Measurements from ENCODE around the gene PDSS2.
"Not testable (repeated sequence)": the region's sequence is repeated elsewhere in the genome, so short reads cannot be mapped to it uniquely, and the experiment has no call there.

PDSS2 gene

DNA sequence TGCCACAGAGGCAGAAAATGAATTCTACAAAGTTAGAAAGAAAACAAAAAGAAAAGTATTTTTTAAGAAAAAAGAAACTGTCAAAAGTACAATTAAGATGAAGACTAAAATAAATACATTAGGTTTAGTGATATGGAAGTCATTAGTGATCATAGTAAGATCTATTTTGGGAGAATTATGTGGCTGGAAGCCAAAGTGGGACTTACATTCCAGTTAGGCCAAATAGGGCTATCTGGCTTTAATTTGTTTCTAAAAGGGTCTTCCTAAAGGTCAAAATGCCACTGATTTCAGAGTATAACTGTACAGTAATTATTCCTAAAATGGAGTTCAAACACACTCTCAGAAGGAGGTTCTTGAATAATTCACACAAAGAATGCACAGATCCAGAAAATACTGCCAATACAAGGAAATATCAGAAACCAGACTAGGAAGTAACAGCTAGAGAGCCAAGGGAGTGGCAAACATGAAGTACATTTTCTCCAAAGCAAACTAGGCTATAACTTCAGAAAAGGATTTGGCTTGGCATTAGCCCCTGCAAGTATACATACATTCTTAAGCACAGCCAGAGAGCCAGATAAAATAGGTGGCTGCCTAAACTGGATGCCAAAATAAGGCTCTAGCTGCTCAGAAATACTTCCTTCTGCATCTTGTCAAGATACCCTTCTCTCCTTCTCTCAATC, 45.3 kb downstream of the PDSS2 start:
- no peak for DNase-seq

GRCh38 chr6:107411161-107411560, 48.2 kb downstream of the PDSS2 start:
- no peak for DNase-seq

- DNase-seq = no peak
These were observed 49.4 kb downstream of the PDSS2 start for GRCh38 chr6:107409942-107410341.

- DNase-seq = no peak
These were observed 50.6 kb downstream of the PDSS2 start for GRCh38 chr6:107408714-107409113.

DNA sequence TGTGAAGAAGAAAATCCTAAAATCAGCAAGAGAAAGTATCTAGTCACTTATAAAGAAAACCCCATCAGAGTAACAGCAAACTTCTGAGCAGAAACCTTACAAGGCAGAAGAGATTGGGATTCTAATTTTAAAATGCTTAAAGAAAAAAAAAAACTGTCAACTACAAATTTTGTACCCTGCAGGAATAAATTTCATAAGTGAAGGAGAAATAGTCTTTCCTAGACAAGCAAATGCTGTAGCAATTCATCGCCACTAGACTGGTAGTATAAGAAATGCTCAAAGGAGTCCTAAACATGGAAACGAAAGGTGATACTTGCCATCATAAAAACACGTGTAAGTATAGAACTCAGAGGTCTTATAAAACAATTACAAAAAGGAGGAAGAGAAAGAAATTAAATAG, 54.4 kb downstream of the PDSS2 start:
- DNase-seq = no peak

GRCh38 chr6:107402533-107402932, 56.8 kb downstream of the PDSS2 start:
- DNase-seq = no peak

DNA sequence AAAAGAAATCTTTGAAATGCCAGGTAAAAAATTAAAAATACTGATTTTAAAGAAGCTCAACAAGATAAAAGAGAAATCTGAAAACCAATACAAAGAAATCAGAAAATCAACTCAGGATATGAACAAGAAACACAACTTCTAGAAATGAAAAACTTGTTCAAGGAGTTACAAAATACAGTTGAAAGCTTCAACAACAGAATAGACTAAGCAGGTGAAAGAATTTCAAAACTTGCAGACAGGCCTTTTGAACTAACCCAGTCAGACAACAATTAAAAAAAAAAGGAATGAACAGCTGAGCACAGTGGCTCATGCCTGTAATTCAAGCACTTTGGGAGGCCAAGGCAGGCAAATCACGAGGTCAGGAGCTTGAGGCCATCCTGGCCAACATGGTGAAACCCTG, 57.8 kb downstream of the PDSS2 start:
- DNase-seq = no peak

DNA sequence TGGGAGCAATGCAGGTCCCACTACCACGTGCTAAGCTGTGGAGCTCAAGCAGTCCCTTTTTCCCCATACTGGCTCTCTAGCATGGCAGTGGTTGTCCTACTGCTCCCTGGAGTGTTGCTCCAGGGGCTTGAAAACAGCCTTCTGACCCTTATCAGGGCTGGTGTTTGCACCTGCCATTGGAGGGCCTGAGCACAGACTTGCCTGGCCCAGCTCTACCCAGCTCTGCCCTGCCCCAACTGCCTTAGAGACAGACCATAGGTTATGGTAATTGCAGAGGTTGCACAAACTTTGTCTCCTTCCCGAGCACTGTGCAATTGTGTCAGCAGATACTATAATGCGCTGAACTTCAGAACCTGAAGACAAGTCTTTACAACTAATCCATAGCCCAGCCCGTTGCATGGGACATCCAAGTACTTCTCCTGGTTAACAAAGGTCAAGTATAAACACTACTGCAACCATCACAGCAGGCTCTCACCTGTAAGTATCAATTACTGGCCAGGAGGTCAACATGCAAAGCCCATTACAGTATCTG, 58.7 kb downstream of the PDSS2 start:
- DNase-seq = no peak

GRCh38 chr6:107399935-107400334, 59.4 kb downstream of the PDSS2 start:
- no peak for DNase-seq

DNA sequence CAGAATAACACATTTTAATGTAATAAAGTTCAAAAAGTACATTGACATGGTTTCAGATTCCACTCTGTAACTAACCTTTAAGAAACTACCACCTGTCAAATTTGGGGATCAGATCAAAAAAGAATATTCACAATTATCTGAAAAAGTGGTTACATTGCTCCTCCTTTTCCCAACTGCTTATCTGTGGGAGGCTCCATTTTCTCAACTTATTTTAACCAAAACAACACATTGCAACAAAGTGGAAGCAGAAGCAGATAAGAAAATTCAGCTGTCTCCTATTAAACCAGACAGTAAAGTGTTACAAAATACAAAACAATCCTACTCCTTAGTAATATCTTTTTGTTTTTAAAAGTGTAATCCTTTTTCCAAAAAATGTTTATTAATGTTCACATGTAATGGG, 61.4 kb downstream of the PDSS2 start:
- no peak for DNase-seq

GRCh38 chr6:107396211-107396610, 63.2 kb downstream of the PDSS2 start:
- no peak for DNase-seq

GRCh38 chr6:107392069-107392468, 67.3 kb downstream of the PDSS2 start:
- no peak for DNase-seq

DNA sequence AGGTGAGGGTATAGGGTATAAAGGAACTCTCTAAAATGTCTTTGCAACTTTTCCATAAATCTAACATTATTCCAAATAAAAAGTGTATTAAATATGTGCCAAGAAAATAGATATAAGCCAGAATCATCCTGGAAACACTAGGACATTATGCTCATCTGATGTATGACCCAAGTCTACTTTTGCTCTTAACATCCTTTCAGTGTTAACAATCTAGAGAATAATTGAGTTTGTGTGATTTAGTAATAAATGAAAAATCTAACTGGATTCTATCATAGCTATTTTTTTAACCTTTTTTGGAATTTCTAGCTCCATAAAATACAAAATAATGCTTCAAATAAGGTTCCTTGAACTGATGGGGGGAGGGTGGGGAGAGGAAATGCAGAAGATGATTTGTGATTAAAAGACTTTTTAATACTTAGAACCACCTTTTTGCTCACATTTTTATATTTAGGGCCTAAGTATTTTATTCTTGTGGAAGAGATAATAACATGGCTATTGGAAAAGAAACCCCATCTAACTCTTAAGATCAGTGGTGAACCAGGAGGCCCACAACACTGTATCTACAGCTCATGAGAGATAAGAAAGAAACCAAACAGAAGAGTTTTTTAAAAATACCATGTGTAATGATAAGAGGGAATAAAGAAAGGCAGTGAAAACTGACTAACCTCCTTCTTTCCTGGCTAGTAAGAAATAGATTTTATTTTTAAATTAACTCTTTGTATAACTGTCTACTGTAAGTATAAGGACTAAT, 68.5 kb downstream of the PDSS2 start:
- no peak for DNase-seq

GRCh38 chr6:107390056-107390455, 69.3 kb downstream of the PDSS2 start:
- DNase-seq = no peak

DNA sequence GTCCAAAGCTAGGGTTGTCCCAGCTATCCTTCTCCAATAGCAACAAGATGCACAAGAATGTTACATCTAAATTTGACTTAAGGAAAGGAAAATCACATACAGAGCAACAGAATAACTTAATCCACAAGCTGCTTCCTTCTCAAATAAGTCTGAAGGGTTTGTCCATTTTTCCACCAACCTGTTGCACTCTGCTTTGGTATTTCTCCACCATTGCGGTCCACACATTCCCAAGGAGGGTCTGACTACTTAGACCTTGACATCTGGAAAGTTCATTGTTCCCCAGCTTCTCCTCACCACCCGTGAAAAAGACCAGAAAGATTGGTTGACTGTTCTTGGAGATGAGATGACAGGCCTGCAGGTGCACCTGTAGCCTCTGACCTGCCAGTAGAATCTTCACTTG, 72.5 kb downstream of the PDSS2 start:
- no peak for DNase-seq

GRCh38 chr6:107386340-107386739, 73.0 kb downstream of the PDSS2 start:
- DNase-seq = no peak

GRCh38 chr6:107383705-107384104, 75.7 kb downstream of the PDSS2 start:
- no peak for DNase-seq

- DNase-seq = no peak
These were observed 85.1 kb downstream of the PDSS2 start for GRCh38 chr6:107374264-107374663.

DNA sequence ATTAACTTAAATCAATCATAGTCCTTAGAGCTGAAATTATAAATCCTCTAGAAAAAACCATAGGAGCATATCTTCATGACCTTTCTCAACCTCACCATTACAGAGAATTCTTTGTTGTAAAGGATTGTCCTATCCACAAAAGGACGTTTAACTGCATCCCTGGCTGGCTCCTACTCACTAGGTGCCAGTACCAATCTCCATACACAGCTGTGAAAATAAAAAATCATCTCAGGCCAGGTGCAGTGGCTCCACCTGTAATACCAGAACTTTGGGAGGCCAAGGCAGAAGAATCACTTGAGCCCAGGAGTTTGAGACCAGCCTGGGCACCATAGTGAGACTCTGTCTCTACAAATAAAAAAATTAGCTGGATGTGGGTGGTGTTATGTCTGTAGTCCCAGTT, 89.9 kb downstream of the PDSS2 start:
- no peak for DNase-seq

DNA sequence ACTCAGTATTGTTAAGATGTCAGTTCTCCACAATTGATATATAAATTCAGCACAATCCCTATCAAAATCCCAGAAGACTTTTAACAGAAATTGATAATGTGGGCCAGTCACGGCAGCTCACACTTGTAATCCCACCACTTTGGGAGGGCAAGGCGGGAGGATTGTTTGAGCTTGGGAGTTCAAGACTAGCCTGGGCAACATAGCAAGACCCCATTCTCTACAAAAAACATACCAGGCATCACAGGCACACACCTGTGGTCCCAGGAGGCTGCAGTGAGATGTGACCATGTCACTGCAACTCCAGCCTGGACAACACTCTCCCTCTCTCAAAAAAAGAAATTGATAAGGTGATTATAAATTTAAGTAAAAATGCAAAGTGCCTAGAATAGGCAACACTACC, 90.9 kb downstream of the PDSS2 start:
- no peak for DNase-seq

DNA sequence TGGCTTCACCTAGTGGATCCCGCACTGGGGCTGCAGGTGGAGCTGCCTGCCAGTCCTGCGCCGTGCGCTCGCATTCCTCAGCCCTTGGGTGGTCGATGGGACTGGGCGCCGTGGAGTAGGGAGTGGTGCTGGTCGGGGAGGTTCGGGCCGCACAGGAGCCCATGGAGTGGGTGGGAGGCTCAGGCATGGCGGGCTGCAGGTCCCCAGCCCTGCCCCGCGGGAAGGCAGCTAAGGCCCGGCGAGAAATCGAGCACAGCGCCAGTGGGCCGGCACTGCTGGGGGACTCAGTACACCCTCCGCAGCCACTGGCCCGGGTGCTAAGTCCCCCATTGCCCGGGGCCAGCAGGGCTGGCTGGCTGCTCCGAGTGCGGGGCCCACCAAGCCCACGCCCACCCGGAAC, 95.2 kb downstream of the PDSS2 start:
- DNase-seq = not testable (repeated sequence)

DNA sequence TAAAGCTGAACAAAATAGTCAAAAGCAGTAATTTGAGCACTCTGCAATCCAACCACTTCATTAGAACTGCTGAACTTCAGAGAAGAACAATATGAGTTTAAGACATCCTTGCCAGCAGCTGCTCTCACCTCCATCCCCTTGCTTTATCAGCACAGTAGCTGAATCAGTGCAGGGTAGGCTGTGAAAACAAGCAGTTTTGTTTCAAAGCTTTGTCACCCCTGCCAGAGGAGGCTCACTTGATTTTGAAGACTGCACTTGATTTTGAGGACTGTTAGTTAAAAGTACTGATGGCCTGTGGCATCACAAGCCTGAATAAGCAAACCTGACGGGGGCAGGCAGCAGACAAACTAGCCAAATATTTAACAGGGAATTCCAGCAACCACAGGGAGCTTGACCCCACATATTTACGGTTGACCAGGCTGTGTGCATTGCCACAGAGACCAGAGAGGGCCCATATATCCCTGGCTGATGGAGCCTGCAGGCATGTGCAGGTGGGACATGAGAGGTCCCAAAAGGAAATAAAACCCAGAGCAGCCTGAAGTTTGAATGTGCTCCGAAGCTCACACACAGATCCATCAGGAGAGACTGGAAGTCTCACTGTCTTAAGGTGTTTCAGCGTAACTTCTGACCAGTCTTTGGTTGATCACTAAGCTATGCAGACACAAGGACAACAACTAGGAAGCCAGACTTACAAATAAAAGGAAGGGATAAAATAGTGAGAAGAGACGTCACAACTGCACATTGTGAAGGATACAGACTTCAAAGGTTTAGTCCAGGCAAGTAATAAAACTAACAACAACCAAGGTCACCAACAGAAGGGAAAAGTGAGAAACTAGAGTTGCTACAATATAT, 97.4 kb downstream of the PDSS2 start:
- DNase-seq = no peak

DNA sequence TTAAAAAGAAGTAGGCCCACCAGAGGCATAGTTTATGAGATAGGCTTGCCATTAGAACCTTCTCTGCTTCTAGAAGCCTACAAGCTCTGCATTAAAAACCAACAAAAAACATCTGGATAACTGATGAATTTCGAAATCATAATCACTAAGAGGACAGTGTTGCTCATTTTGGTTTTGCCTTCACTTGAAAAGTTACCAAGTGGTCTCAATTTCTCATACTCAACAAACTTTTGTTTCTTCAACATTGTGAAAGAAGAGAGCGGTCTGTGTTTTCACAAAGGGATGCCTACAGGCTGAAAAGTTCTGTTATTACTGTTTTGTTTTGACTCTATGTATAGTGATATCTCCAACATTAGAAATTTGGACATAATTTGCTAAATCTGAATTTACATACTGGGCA, 98.9 kb downstream of the PDSS2 start:
- no peak for DNase-seq

DNA sequence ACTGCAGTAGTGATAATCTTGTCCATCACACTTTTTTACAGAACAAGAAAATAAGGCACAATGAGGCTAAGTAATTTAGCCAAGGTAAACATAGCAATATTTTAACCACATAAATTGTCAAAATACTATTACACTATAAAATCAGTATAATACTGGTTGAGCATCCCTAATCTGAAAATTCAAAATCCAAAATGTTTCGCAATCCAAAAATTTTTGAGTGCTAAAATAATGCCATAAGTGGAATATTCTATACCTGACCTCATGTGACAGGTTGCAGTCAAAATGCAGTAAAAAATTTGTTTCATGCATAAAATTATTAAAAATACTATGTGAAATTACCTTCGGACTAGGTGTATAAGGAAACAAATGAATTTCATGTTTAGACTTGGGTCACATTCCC, 101.5 kb downstream of the PDSS2 start:
- DNase-seq = no peak
